Fibroblast of skin of abdomen (primary cell): Measurements from ENCODE around the gene ZIC1.
A peak's percentile ranks its signal among the peaks of the same experiment; 100 is the strongest.

Experiments
- DNase-seq: peaks from one replicate; pipeline ENCODE4 v3.0.0-alpha.2; 2013

ZIC1 gene

DNA sequence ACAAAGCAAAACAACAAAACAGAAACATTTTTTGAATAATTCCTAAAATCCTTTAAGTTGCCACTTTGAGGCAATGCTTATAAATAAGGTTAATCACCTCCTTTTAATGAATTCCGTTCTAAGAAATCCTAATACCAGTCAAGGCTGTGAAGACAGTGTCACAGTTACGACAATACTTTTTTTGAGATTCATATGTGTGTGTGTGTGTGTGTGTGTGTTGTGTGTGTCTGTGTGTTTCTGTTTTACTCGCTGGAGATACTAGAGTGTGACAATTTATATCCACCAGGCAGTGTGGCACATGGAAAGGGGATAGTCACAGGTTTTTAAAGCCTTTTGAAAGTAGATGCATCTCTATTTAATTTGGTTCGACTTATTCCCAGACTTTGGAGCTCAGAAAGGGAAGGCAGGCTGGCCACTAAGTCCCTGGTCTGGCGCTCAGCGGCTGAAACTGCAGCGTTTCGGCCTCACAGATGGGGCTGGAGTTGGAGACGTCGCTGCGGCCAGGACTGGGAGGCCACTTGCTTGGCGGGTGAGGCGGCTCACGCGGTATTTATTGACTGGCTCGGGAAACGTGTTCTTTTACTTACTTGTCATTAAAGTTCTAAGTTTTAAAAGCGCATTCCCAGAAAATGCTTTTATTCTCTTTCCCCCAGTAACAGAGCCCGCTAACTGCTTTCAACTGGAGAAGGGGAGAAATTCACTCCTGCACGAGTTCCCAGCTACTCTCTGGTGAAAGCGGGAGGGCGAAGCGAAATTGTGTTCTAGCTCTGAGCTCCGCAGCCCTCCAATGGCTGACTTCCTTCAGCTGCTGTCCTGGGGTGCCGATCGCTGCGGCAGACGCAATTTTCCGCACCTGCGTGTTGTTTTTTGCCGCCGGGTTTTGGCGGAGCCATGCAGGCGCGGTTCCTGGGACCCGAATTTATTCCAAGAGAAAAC, 13.7 kb downstream of the ZIC1 start:
- no peak for DNase-seq

DNA sequence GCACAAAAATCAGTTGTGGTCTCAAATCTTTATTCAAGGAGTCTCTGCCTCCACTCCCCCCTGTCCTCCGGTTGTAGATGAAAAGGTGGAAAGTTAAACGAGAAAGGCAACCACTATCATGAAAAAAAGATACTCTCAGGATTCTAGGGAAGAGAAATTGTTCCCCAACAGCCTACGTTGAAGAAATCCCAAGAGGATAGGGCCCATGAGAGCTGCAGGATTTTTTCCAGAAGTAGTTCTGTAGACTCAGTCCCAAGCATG, 14.3 kb downstream of the ZIC1 start:
- no peak for DNase-seq

DNA sequence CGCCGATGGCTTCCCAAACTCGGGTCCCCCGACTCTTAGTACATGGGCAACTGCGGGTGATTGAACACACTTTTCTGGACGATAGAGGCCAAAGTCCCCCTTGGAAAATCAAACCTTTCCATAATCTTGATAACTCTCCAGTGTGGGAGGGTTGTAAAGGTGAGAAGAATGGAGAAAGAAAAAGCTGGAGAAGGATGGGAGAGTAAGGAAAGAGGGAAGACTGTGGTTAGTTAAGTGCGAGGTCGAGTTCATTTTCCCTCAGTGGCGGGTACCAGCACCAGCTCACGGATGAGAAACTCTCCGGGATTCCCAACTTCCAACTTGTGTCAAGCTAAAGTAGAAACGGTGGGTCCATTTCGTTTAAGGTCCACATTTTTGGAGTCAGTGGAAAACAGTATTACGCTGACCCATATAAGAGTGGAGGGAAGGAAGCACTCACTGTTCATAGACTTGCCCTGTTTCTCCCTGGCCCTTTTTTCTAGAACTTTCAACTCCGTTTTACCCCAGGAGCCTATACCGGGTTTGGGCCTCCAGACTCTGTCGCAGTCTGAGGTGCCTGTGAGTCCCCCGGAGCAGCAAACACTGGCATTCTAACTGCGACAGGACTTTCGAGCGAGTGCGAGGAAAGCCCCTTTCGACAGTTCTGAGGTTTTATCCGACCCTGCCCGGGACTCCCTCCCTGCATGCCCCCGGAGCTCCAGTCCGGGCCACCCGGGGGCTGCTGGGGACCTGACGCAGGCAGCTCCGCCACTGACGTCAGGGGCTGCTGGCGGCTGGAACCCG, 14.8 kb downstream of the ZIC1 start:
- DNase-seq = no peak

DNA sequence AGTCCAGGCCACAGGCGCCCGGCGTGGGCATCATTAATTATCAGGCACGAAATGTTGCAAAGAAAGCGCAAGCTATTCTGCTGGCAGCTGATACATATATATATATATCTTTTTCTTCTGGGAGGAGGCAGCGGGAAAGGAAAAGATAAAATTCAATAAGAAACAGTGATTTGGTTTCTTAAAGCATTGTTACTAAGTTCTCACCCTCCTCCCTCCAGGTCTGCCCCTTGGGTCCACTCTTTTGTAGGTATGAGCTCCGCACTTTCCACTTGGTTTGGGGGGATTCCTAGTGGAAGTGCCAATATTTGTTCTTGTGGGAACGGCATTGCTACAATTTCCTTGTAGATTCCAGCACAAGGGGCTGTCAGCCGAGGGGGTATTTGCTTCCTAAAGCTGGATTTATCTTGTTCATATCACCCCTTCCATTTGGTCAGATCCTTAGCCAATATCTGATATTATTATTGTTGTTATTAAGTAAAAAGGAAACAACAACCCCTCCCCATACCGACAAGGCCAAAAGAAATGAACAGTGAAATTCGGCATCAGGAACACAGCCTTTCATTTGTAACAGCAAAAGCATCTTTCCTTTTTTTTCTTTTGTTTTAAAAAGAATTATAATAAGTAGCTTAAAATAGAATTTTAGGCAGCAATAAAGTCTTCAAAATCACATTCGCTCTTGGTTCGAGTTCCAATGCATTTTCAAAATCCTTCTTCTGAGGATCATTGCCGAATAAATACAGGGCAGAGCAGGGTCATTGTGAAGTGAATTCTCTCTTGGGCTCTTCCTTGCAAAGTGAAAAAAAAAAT, 15.6 kb downstream of the ZIC1 start:
- DNase-seq = no peak

DNA sequence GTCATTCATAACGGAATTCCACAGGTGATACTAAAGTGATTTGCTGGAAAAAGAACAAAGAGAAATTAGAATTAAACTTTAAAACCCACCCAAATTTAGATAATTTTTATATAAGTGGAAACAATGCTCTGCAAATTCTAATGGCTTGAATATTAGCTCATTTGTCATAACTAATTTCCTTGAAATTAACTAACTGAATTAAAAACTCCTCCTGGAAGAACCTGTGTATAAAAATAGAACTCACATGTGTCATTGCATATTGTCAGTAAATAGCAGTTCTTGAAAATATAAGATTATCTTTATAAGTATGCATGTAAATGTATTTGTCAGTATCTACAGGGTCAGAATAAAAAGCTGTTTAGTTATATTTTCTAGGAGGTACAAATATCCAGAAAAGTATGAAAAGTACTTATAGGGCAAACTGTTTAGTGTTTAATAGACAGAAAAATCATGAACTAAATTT, 16.3 kb downstream of the ZIC1 start:
- no peak for DNase-seq

DNA sequence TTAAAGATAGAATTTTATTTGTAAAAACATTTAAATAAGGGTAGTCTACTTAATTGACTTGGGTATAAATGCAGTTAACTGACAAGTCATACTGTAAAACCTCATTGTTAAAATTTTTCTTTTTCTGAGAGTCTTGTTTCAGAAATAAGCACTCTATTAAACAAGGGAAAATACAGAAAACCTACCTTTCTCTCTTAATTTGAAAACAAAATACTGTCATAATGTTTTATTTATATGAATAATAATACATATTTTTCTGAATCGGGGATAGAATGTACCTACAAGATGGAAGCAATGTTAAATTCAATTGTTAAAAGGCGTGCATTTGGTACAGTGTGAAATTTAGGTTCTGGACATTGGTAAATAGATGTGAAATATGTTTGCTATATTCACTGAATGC, 17.8 kb downstream of the ZIC1 start:
- no peak for DNase-seq

DNA sequence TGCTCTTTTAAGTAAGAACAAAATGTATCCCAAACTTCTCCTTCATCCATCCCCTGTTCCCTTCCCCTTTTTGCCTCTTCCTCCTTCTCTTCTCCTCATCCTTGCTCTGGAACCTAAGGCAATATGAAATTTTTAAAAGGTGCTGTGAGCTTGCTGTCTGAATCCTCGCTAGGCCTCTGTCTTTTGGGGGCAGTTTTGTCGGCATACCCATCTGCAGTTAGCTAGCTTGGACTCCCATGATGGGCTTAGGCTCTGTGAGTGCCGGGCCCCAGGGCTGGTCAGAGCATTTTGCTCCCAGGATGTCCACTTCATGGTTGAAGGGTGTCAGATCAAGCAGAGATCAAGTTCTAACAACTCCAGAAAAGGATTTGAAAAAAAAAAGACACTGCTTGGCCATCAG, 18.6 kb downstream of the ZIC1 start:
- DNase-seq = no peak

DNA sequence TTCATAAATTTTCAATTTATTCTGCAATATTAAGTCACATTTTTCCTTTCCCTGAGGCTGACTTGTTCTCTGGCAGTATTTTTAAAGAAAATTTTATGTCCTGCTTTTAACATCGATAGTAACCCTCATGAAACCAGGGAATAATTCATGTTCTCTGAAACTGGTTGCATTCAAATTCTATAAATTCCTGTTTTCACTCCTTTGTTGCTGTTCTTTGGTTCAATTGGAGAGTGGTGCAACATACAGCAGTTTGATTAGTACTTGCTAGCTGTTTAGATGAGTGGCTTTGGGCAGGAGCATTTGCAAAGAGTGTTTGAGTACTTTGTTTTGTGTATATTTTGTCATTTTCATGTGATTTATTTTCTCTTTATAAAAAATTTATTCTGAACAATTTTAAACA, 19.2 kb downstream of the ZIC1 start:
- no peak for DNase-seq

DNA sequence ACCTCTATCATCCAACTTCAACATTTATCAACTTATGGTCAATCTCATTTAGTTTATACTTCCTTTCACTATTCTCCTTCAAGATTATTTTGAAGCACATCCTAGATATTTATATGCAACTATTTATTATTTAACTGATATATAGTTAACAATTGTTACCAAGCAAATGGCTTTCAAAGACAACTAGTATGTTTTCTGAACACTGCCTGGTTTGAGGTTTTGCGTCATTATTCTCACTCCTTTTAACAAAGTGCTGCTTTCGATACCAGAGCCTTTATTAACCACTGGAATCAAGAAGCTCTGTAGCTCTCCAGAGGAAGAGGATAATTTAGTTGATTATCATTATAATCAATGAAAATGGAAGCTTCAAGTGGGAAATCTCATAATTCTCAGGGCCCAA, 19.6 kb downstream of the ZIC1 start:
- no peak for DNase-seq

DNA sequence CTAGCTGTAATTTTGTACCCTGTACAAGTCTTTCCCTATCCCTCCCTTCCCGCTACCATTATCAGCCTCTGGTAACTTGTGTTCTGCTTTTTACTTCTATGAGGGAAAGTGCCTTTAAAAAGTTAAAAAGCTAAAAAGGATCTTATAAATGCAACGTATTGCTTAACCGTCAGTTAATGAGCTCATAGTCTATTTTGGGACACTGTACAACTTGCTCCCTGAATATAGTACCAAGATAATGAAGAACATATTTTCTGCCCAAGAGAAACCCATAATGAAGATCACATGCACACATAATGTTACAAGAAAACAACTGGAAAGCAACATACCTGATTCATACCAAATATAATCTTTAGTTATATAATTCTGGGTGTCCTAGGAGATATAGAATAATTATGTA, 22.6 kb downstream of the ZIC1 start:
- peak; percentile 45 for DNase-seq

DNA sequence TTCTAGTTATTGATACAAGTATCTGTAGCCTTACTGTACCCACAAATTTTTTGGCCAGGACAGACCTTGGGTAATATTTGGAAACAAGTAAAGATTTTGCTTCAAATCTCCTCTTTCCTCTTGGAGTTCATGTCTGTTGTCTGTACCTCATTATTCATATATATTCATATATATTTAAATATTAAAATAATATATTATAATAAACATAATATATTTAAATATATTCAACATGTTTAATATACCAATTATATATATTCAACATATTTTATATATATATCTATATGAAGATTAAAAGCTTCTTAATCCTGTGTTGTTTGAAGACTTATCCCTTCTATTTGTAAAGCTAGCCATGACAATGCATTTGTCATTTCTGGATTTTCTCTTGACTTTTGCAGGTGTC, 38.1 kb downstream of the ZIC1 start:
- DNase-seq = no peak

DNA sequence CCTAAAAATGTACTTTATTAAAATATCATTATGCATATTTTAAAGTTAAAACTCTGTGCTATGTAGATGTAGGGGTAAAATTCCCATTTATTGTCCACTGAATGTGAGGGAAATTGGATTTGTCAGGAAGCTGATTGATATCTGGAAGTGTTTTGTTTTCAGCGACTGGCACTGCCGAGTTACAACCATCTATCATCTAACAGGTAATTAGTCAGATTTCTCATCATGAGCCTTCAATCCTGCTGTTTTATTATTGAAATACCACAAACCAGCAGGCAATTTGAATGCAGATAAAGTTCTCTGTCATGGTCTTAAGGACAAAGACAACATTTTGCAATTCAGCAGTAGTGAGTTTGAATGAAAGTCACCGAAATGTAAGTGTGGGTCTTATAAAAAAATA, 40.5 kb downstream of the ZIC1 start:
- DNase-seq = no peak

DNA sequence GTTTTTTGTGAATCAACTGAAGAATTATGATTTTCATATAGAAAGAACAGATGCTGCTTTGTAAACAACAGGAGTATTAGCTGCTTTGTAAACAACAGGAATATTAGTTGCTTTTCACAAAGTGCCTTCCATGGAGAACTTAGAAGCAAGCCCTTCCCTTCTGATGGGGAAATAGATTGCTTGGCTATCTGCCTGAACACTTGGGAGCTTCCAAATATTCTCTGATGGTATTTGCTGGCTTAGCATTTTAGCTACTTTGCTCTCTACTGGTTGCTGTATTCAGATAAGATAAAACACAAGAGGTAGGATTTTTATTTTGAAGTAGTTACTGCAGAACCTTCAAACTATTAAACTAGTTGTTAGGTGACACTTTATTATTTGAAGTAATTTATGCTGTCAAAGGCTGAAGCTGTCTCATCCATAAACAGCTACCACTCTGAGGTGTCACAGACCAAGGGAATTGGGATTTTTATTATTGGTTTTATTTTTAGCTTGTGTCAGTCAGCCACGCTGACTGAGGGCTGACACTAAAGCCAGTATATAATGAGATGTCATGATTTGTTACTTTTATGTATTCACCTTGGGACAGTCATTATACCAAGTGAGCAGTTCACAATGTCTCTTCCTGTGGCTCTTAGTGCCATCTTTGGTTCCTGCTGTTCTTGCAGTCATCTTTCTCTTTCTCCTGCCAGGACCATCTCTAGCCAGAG, 50.0 kb downstream of the ZIC1 start:
- DNase-seq = no peak

DNA sequence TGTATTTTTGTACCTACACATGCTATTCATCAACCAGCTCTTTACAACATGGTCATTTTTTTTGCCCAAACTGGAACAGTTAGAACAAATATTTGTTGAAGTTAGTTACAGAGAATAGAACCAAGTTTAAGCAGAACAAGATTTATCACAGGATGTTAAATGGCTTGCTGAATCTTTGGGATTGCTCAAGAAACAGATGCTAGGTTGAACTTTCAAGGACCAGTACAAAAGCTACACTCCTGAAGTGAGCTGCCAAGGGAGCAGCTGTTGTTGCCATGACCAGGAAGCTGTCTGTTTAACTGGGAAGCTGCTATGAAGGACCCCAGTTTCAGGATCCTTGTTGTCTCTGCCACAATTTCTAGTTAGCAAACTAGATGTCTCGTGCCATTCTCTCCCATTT, 53.7 kb downstream of the ZIC1 start:
- no peak for DNase-seq
